ENCODE results near the gene UBP1. TPM values are rescaled to one million over a fixed set of nuclear protein-coding genes. Genes with fewer than 3 reads are reported as not detected.

The UBP1 gene
- total RNA-seq, 1 experiment from 2014 or later = 69.5 TPM

- Histone ChIP-seq H3K79me2 (ENCODE audit: insufficient read depth, low read length) (no peaks in the 10 kb centered on the region), H3K9ac (ENCODE audit: low read length) (no peak overlapping the region), H3K4me3 (replicated peaks in 1 of 2; ENCODE audit: low read depth in 1 of 2, low read length in 2 of 2) (no peak overlapping the region), H3K4me1 (ENCODE audit: control insufficient read depth in 1 of 2, insufficient read depth in 2 of 2, low read length in 2 of 2) (peaks cover 23 to 49% of the 10 kb centered on the region in 2 experiments), H2AFZ (ENCODE audit: low read depth, low read length, poor library complexity, severe bottlenecking) (no peak overlapping the region), H4K20me1 (ENCODE audit: insufficient read depth) (no peaks in the 10 kb centered on the region), H3K27me3 (ENCODE audit: insufficient read depth, low read length) (no peaks in the 10 kb centered on the region), H3K9me2 (ENCODE audit: insufficient read depth) (no peaks in the 10 kb centered on the region), H3K4me2 (ENCODE audit: low read length) (no peak overlapping the region), H3K9me3 (ENCODE audit: control insufficient read depth in 1 of 2, insufficient read depth in 1 of 2, low read depth in 1 of 2, low read length in 2 of 2) (no peaks in the 10 kb centered on the region), H3K36me3 (ENCODE audit: control insufficient read depth in 1 of 2, insufficient read depth in 2 of 2, low read length in 2 of 2) (no peaks in the 10 kb centered on the region), H3K27ac (ENCODE audit: low read depth, low read length) (no peak overlapping the region)
- ATAC-seq = no peak
- ChIA-PET RAD21 (ENCODE audit: low non-redundant PET in 1 of 2, low total read pairs in 2 of 2, uncharacterized antibody in 2 of 2, unreplicated experiment in 2 of 2) (no interaction called here), CTCF (interaction anchor here (2.3 to 3.8 kb wide), 2 partner anchors 9 to 233 kb away, joined by 7 to 19 read pairs; no protein-coding TSS in a partner anchor), POLR2A (no interaction called here)
- no peak for DNase-seq (ENCODE audit: low read depth, low spot score)
- TF ChIP-seq EZH2 (IDR thresholded peaks at IDR 0.05) (no peak), ZNF274 (IDR thresholded peaks at IDR 0.05; ENCODE audit: low read depth, low read length) (no peak), EZH2phosphoT487 (IDR thresholded peaks at IDR 0.05; ENCODE audit: borderline replicate concordance) (no peak), ZFX (IDR thresholded peaks at IDR 0.05) (no peak), SRF (IDR thresholded peaks at IDR 0.05; ENCODE audit: low read depth) (no peak), ZBTB33 (IDR thresholded peaks at IDR 0.05; ENCODE audit: extremely low read depth, insufficient replicate concordance, low read length) (no peak)
- intact Hi-C loops (cut with micrococcal nuclease) = no loop called here
- BruUV-seq (replicated peaks) = no TSS peak
Measured at GRCh38 chr3:33364060-33364459, 76.1 kb downstream of the UBP1 start.

- peaks cover 23 to 49% of the 10 kb centered on the region in 2 experiments for H3K4me1 ChIP-seq (ENCODE audit: control insufficient read depth in 1 of 2, insufficient read depth in 2 of 2, low read length in 2 of 2)
Measured at GRCh38 chr3:33363113-33363800, 76.9 kb downstream of the UBP1 start.

More at GRCh38 chr3:33363113-33363800, 76.9 kb downstream of the UBP1 start:
- H3K36me3 ChIP-seq (ENCODE audit: control insufficient read depth in 1 of 2, insufficient read depth in 2 of 2, low read length in 2 of 2) = no peaks in the 10 kb centered on the region
- DNase-seq (ENCODE audit: low read depth, low spot score) = no peak
- POLR2A ChIA-PET = no interaction called here
- no peaks in the 10 kb centered on the region for H3K9me3 ChIP-seq (ENCODE audit: control insufficient read depth in 1 of 2, insufficient read depth in 1 of 2, low read depth in 1 of 2, low read length in 2 of 2)
- H3K27ac ChIP-seq (ENCODE audit: low read depth, low read length) = no peak overlapping the region
- intact Hi-C loops (cut with micrococcal nuclease) = no loop called here
- ATAC-seq = peak; percentile 60
- 0 out of 2 replicates have a peak, but pooled peaks have one; percentile 16 for TF ChIP-seq FOSL1 (IDR thresholded peaks at IDR 0.05; ENCODE audit: low read depth)
- no peak for TF ChIP-seq ZFX (IDR thresholded peaks at IDR 0.05)
- TF ChIP-seq SIN3A (IDR thresholded peaks at IDR 0.05; ENCODE audit: low read depth) = no peak
- TF ChIP-seq TCF7L2 (IDR thresholded peaks at IDR 0.05; ENCODE audit: borderline replicate concordance, extremely low read depth, insufficient read depth, insufficient read length) = no peak
- no peak for TF ChIP-seq CTCF (IDR thresholded peaks at IDR 0.05 in 2 of 3, conservative IDR thresholded peaks at IDR 0.05 in 1 of 3; ENCODE audit: borderline replicate concordance in 1 of 3, insufficient read depth in 1 of 3, low read depth in 2 of 3, low read length in 2 of 3)
- TF ChIP-seq SP1 (IDR thresholded peaks at IDR 0.05; ENCODE audit: low read depth) = peak; percentile 21; the same call in 1 of the 2 replicates
- TF ChIP-seq EZH2phosphoT487 (IDR thresholded peaks at IDR 0.05; ENCODE audit: borderline replicate concordance) = no peak
- RAD21 ChIA-PET (ENCODE audit: low non-redundant PET in 1 of 2, low total read pairs in 2 of 2, uncharacterized antibody in 2 of 2, unreplicated experiment in 2 of 2) = interaction anchor here in 1 of 2 experiments (0.7 kb wide), 1 partner anchor 59 kb away, joined by 3 read pairs; no protein-coding TSS in a partner anchor
- no peak overlapping the region for H2AFZ ChIP-seq (ENCODE audit: low read depth, low read length, poor library complexity, severe bottlenecking)
- H3K9me2 ChIP-seq (ENCODE audit: insufficient read depth) = no peaks in the 10 kb centered on the region
- H3K4me3 ChIP-seq (replicated peaks in 1 of 2; ENCODE audit: low read depth in 1 of 2, low read length in 2 of 2) = no peak overlapping the region
- H4K20me1 ChIP-seq (ENCODE audit: insufficient read depth) = no peaks in the 10 kb centered on the region
- BruUV-seq (replicated peaks) = no TSS peak
- no peaks in the 10 kb centered on the region for H3K27me3 ChIP-seq (ENCODE audit: insufficient read depth, low read length)
- peak overlapping the region; percentile 15 for H3K4me2 ChIP-seq (ENCODE audit: low read length)
- CTCF ChIA-PET = interaction anchor here (2.3 to 3.8 kb wide), 2 partner anchors 10 to 232 kb away, joined by 7 to 19 read pairs; no protein-coding TSS in a partner anchor
- no peak overlapping the region; the same call in 1 of the 2 replicates for H3K9ac ChIP-seq (ENCODE audit: low read length)
- H3K79me2 ChIP-seq (ENCODE audit: insufficient read depth, low read length) = no peaks in the 10 kb centered on the region
